ENCODE data around the gene CCDC183.
A peak's percentile ranks its signal among the peaks of the same experiment; 100 is the strongest.
"Not testable (repeated sequence)": the region's sequence is repeated elsewhere in the genome, so short reads cannot be mapped to it uniquely, and the experiment has no call there.

Gene CCDC183

DNA sequence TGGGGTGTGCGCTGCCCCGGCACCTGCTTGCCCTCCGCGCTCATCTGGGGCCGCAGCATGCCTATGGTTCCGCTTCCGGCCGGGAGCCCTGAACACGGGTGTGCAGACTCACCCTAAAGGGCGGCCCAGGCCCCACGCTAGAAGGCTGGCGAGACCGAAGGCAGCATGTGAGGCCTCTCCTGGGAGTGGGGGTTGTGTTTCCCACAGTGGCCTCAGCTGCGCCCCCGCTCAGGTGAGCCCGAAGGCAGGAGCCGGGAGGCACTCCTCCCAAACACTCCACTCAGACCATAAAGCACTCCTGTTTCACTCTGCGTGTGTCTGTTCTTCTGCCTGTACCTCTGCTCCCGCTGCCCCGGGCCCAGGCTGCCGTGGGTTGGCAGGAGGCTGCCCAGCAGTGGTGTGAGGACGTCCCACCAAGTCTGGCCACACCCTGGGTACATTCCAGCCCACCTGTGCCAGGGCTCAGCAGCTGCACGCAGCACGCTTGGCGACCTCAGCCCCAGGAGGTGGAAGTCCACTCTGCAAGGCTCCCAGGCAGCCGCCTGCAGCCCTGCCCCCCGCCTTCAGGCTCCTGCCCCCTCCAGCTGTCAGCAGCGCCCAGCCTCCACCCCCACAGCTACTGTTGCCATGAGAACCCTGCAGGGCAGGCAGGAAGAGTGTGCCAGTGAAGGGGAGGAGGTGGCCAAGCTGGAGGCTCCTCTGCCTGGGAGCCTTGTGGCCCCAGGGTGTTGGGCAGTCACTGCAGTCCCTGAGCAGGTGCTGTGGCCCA is 44.9 kb downstream of the CCDC183 start:
- DNase-seq: no peak

DNA sequence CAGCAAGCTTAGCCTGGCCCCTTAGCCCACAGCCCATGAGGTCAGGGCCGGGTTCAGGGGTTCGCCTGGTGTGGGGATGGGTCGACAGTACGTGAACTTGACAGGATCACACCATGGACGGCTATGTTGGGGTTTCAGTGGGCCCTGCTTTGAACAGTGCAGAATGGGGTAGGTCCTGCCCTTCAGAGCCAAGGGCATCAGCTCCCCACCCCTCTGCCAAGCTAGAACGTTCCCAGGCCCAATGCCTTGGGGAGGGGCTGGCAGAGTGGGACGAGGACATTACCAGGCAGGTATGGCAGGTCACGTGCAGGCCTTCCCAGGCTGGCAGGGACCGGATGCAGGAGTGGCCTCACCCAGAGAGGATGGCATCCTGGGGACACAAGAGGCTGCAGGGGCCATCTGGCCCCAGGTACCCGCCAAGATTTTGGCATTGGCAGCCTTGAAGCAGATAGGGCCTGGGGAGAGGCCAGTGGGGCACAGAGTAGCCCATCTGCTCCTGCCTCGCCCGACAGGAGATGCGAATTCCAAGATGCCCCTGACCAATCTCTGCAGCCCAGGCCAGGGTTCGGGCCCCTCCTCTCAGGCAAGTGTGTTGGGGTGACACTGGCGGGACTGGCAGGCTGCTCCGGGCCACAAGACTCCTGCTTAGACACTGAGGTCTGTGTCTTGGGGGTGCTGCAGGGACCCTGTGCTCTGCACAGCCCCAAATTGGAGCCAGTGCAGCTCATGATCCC is 45.7 kb downstream of the CCDC183 start:
- not testable (repeated sequence) for DNase-seq

DNA sequence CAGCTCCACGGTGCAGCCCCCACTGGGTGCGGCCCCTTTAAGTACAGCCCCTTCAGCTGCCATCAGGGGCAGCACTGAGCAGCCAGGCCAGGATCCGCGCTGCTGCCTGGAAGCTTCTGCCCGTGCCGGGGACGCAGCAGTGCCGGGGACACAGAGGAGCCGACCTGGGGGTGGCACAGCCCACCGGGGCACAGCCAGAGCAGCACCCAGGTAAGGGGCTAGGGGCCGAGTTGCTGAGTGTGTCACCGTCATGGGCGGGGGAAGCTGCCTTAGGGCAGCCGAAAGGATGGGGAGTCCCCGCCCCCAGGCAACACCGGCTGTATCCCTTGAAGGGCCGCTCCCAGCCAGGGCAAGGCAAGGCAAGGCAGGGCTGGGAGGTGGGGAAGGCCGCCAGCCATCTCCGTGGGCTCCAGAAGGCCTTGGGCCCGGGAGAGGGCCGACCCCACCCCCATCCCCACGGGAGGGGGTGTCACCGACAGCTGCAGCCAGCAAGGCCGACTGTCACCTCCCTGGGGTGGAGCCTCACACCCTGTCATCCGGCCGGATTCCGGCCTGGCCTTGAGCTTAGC is 46.3 kb downstream of the CCDC183 start, which contains the start of gene AJM1:
TSS of gene AJM1 (plus strand) at position 99 of the 569 bp plus-strand sequence. CDS start 1,937 bp downstream, outside the sequence.
- peak; percentile 77 for DNase-seq

DNA sequence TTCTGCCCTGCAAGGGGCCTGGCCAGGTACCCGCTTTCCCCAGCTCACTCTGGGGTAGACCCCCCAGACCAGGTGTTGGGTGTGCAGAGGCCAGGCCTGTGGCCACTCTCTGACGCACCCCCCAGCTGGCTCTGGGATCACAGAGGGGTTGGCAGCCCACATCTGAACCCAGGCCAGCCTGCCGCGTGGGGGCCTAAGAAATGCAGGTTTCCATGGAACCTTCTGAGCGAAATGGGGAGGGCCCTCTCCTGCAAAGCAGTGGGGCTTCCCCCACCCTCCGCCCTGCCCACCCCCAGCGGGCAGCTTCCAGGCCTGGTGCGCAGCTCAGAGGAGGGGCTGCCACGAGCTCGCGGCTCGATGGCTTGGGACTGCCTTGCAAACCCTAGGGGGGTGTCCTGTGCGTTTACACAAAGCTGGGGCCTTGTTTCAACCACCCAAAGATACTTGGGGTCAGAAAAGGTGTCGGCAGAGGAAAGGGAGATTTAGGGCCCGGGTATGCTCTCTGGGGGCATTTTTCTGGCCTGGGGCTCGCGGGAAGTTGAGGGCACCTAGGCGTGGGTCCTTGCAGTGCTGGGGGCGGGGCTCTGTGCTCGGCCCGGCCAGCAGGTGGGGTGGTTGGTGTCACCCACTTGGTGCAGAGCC is 47.1 kb downstream of the CCDC183 start:
- not testable (repeated sequence) for DNase-seq

DNA sequence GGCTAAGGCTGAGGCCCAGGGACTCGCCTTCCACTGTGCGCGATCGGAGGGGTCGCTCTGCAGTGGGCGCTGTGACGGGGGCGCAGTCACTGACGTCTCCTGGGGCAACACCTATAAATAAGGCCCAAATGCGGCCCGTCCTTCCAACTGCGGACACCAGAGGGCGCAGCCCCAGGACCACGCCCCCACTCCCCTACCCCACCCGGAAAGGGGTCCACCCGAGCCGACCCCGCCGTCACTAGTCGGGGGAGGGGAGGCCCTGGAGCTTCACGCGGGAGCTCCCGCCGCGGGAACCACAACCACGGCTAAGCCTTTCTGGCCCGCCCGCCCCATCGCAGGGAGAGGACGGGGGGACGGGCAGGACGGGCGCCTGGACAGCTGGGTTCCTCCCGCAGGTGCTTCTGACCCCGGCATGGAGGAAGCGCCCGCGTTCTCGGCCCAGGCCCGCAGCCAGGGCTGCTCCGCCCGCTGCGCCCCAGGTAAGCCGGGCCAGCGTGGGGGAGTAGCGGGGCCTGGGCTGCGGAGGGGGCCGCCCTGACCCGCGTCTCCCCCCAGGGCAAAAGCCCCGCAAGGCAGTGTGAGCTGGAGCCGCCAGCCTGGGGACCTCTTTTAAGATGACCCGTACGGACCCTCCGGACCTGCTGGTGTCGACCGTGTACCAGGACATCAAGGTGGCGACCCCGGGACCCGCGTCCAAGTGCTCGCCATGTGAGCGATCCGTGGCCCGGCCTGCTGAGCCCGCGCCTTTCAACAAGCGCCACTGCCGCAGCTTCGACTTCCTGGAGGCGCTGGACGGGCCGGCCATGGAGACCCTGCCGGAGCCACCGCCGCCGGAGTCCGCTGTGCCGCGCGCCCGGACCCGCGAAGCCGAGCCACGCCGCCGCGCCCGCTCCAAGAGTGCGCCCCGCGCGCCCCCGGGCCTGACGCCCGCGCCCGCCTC is 47.9 kb downstream of the CCDC183 start:
- DNase-seq: peak; percentile 56

DNA sequence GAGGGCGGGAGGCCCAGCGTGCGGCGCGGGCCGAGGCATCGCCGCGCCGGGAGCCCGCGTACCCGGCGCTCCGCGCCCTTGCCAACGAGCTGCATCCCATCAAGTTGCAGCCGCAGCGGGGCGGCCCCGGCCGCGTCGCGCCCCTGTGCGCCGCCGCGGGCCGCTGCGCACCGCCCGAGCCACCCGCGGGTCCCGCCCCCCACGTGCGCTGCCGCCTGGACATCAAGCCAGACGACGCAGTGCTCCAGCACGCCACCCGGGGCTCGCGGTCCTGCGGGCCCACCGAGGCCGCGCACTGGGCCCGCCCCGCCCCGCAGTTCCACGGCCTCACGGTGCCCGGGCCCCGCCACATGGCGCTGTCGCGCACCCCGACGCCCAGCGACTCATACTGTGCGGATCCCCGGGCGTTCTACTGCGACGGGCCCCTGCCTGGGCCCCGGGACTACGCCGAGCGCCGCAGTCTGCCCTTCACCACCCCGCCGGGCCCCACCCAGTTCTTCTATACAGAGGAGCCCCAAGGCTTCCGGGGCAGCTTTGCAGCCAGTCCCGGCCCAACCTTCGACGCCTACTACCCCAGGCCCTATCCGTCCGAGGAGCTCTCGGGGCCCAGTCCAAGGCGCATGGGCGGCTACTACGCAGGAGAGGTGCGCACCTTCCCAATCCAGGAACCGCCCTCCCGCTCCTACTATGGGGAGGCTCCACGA is 48.8 kb downstream of the CCDC183 start:
- DNase-seq: no peak

DNA sequence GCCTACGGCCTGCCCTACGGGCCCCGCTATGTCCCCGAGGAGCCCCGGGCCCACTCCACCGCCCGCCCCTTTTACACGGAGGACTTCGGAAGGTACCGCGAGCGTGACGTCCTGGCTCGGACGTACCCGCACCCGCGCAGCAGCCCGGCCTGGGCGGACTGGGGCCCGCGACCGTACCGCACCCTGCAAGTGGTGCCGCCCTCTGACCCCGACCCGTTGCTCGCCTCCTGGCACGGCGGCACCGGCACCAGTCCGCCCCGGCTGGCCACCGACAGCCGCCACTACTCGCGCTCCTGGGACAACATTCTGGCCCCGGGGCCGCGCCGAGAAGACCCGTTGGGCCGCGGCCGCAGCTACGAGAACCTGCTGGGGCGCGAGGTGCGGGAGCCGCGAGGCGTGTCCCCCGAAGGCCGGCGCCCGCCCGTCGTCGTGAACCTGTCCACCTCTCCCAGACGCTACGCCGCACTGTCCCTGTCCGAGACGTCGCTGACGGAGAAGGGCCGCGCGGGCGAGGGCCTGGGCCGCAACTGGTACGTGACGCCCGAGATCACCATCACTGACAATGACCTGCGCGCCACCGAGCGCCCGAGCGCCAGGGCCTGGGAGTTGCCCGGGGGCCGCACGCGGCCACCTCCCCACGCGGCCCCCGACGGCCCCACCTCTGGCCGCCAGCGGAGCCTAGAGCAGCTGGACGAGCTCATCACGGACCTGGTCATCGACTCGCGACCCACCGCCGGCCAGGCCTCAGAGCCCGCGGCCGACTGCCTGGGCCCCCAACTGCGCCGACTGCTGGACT is 49.5 kb downstream of the CCDC183 start:
- no peak for DNase-seq

DNA sequence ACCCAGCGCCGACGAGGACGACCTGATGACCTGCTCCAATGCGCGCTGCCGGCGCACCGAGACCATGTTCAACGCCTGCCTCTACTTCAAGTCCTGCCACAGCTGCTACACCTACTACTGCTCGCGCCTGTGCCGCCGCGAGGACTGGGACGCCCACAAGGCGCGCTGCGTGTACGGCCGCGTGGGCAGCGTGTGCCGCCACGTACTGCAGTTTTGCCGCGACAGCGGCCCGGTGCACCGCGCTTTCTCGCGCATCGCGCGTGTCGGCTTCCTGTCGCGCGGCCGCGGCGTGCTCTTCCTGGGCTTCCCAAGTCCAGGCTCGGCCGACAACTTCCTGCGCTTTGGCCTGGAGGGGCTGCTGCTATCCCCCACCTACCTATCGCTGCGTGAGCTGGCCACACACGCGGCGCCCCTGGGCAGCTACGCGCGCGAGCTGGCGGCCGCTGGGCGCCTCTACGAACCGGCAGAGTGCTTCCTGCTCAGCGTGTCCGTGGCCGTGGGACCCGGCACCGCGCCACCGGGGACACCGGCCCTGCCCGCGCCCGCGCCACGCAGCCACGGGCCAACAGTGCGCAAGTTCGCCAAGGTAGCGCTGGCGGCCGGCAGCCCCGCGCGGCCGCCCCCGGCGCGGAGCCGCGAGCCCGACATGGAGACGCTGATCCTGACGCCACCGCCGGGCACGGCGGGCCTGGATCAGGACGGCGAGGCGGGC is 50.4 kb downstream of the CCDC183 start:
- DNase-seq: no peak

DNA sequence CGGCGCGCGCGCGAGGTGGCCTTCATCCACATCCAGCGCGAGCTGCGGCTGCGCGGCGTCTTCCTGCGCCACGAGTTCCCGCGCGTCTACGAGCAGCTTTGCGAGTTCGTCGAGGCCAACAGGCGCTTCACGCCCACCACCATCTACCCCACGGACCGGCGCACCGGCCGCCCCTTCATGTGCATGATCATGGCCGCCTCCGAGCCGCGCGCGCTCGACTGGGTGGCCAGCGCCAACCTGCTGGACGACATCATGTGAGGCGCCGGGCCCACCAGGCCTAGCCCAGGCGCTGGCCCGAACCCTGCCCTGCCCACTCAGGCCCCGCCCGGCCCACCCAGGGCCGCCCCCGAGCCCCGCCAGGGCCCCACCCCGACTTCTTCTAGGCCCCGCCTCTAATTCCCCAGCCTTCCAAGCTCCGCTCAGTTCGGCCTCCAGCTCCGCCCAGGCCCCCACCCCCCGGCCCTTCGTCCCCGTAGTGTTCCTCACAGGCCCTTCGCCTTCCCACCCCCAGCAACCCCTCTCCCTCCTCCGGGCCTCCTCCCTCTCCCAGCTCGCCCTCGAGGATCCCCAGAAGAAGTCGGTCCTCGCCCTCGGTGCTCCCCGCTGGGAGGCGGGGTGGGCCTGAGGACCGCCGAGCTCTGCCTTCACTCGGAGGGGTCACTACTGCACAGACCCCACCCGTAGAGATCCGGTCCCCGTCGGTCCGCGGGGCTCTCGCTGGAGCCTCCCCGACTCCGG is 51.1 kb downstream of the CCDC183 start:
- no peak for DNase-seq

DNA sequence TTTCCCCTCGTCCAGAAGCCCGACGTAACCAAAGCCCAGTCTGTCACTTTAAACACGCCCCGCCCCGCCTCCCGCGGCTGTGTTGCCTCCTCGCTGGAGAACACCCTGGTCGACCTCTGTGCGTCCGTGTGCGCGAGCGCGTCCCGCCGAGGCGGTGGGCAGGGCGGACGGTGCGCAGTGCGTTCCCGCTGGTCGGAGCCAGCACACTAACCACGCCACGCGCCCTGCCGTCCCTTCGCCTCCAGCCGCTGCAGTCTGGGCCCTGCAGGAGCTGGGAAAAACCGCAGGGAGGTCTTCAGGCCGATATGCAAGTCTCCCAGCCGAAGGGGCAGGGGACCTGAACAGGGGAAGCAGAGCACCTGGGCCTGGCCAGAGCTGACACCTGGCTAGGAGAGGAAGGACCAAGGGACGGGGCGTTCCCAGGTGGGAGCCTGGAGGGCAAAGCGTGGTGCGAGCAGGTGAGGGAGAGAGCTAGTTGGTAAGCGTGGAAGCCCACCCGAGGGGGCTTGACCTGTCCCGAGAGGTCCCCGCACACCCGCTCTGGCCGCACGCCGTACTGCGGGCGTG is 51.8 kb downstream of the CCDC183 start:
- peak; percentile 68 for DNase-seq

DNA sequence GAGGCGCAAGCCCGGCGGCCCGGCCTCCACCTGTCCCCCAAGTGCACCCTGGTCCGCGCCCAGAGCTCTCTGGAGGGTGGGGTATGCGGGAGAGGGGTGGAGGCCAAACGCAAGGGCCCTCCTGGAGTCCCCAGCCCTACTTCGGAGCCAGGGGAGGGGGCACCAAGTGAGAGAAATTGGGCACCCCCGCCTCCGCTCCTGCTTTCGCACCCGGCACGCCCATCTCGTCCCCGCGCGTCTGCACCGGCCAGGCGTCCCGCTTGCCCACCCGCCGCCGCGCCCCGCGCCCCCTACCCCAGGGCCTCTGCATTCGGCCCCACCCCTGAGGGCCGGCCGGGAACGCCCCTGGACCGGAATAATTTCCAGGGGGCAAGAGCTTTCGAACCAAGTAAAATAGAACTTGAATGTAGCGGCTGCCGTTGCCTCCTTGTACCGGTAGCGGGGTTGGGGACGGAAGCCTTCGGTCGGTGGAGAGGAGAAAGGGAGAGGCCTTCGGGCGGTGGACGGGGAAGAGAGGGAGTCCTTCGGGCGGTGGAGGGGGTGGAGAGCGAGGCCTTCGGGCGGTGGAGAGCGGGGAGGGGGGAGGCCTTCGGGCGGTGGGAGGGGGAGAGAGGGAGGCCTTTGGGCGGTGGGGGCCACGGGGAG is 52.4 kb downstream of the CCDC183 start:
- DNase-seq: no peak

DNA sequence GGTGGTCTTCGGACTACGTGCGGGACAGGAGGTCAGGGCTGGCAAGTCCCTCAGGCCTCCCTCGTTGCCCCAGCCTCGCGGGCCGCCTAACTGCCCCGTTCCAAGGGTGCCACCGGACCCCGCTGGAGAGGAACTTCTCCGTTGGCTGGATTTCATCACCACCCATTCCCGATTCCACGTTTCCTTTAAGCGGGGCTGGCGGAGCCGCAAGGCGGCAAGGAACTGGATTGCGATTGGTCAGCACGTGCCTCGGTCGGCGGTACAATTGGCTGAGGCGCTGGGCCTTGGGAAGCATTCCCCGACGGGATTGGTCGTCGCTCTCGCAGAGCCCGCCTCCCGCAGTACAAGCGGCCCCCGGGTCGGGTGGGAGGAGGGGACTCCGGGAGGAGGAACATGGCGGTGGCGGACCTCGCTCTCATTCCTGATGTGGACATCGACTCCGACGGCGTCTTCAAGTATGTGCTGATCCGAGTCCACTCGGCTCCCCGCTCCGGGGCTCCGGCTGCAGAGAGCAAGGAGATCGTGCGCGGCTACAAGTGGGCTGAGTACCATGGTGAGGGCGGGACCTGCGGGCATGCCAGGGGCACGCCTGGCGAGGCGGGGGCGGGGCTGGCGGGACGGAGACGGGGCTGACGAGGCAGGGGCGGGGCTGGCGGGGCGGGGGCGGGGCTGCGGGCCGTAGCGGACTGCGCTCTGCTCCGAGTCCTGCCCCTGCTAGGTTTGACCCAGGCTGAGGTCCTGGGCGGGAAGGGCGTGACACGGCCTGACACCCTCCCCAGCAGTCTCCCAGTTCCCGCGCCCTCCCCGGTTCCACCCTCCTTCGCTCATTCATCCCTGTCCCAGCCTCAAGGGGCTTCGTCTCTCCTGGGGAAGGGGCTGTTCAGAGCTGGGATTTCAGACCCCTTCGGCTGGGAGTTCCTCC is 53.2 kb downstream of the CCDC183 start, which contains the start of gene PHPT1:
TSS of gene PHPT1 (plus strand) at position 372 of the 922 bp plus-strand sequence. CDS start at position 394, 22 bp downstream.
- peak; percentile 95 for DNase-seq

DNA sequence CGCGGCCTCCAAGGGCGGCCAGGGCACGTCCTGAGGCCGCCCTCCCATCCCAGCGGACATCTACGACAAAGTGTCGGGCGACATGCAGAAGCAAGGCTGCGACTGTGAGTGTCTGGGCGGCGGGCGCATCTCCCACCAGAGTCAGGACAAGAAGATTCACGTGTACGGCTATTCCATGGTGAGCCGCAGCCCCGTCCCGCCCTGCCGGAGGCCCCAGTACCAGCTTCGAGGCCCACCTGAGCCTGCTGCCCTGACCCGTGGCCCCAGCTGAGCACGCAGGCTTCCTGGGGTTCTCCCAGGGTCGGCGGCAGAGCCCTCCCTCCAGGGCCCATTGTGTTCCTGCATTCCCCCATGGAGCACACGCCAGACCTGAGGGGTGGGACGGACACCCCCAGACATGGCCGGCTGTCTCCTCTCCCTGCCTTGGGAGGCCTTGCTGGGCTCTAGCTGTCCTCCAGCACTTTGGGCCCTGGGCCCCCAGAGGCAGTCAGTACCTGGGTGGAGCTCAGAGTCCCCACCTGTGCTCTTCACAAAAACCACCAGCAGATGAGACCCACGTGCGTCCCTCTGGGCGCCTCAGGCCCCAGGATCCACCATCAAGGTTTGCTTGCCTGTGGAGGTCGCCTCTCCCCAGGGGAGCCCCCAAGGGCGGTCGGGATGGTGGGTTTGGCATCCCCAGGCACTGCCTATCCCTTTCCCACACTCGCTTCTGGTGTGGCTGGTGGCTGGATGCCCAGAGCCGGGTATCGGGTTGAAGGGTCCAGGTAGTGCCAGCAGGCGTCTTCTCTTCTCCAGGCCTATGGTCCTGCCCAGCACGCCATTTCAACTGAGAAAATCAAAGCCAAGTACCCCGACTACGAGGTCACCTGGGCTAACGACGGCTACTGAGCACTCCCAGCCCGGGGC is 54.1 kb downstream of the CCDC183 start:
- DNase-seq: no peak

DNA sequence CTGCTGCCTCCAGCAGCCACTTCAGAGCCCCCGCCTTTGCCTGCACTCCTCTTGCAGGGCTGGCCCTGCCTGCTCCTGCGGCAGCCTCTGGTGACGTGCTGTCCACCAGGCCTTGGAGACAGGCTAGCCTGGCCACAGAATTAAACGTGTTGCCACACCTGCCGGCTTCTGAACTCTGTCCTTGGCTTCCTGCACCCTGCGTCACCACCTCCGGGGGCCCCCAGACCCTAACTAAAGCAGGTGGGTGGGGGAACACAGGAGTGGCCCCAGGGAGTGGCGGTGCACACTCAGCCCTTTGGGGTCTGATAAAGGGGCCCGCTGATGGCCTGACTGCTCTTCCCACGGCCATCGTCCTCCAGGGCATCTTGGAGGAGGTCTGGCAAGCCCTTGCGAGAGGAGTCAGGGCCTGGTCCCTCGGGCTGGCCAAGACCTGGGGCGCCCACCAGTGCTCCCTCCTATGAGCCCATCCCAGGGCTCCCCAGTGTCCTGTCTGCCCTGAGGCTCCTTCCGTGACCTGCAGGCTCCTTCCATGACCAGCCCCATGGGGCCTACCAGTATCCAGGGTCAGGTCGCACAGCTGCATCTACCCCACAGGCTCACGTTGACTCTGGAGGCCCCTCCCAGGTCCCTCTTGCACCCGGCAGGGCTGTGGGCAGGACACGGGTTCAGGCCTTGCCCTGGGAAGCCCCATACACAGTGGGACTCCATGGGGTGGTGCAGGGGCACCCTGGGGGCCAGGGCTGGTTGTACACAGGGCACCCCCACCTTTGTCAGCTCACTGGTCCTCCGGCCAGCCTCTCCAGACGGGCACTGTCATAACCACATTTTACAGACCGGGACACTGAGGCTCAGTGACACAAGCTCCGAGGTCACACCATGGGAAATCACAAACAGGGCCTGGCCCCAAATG is 55.0 kb downstream of the CCDC183 start:
- no peak for DNase-seq

Measured in activated gamma-delta T cell treated with Interleukin-2 at 50 U/mL for 16 hours (primary cell).